AG04450 (cell line): Measurements from ENCODE around the gene EVX1. TPM values are rescaled to one million over a fixed set of nuclear protein-coding genes. Genes with fewer than 3 reads are reported as not detected.

Experiments
- CTCF ChIA-PET: fragments of 300-600, 350-600 bp; formaldehyde crosslinking; extraction: SDS; loops from one replicate; lab custom pipeline; 2022; ENCODE audit warnings: antibody characterized with exemption, inconsistent platforms; lab: Charles Lee
- POLR2A ChIA-PET: fragments of 350-600 bp; formaldehyde crosslinking; extraction: SDS; loops from one replicate; lab custom pipeline; 2021; ENCODE audit warnings: antibody characterized with exemption, inconsistent platforms; lab: Yijun Ruan, JAX
- DNase-seq: peaks from one replicate; pipeline ENCODE4 v3.0.0-alpha.2; 2011; ENCODE audit warnings: low read depth, low spot score
- H3K27ac ChIP-seq: one replicate; pipeline ENCODE4 v1.5.1; 2012; ENCODE audit warnings: low read depth, low read length, control low read depth
- H3K27me3 ChIP-seq: one replicate; pipeline ENCODE4 v1.6.0; 2012; ENCODE audit warnings: low read length; ENCODE audit not compliant: control insufficient read depth, insufficient read depth
- H3K4me3 ChIP-seq: 2 replicates; pipeline ENCODE4 v1.5.1; 2011; ENCODE audit warnings: mild to moderate bottlenecking, low read depth, low read length, control low read depth
- H3K9me3 ChIP-seq: 2 replicates; pipeline ENCODE4 v1.5.1; 2012; ENCODE audit warnings: low read length; ENCODE audit not compliant: control insufficient read depth, insufficient read depth
- polyA plus RNA-seq: library from polyadenylated mRNA; depleted of rRNA; stranded (reverse); fragments of >200 nt; gene quantifications from 2 replicates; pipeline ENCODE4 v1.2.3, GENCODE V29; 2011
- TF ChIP-seq, protein P1 (sequence below): IDR thresholded peaks from 2 replicates; pipeline ENCODE4 v1.5.1; 2011; ENCODE audit warnings: low read depth, low read length, control low read depth, inconsistent platforms

The EVX1 gene
- polyA plus RNA-seq, 1 experiment = not detected

DNA sequence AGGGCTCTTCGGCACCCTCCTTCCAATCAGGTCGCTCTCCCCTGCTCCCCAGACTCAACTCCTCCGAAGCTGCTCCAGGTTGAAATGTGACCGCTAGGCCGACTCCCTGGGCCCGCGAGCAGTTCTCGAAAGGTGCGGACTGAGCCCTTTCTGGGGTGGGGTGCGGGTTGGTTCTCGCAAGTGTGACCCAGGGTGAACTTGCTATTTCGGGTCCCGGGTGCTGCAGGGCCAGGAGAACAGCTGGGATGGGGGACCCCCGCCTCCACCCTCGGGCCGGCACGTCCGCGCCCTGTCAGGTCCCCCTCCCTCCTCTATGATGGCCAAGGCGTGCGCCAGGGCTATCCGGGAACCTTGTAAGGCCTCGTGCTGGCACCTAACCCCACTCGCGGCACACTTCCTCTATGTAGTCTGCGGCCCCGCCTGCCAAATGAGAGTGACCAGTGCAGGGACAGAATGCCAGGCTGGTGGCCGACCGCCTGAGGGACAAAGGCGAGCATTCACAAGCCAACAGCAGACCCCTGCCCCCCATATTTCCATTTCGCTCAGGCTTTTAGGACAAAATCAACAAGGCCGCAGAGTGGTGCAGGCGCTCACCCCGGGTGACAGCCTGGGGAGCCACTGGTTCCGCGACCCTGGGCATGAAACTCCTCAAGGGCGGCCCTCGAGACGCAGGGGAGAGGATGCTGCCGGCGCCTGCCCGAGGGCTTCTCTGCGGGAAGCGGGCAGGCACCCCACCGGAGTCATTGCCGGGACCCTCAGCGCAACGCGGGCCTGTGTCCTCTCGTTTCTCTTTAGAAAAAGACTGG lies 29.0 kb upstream of the EVX1 start:
- TF ChIP-seq, protein P1, sequence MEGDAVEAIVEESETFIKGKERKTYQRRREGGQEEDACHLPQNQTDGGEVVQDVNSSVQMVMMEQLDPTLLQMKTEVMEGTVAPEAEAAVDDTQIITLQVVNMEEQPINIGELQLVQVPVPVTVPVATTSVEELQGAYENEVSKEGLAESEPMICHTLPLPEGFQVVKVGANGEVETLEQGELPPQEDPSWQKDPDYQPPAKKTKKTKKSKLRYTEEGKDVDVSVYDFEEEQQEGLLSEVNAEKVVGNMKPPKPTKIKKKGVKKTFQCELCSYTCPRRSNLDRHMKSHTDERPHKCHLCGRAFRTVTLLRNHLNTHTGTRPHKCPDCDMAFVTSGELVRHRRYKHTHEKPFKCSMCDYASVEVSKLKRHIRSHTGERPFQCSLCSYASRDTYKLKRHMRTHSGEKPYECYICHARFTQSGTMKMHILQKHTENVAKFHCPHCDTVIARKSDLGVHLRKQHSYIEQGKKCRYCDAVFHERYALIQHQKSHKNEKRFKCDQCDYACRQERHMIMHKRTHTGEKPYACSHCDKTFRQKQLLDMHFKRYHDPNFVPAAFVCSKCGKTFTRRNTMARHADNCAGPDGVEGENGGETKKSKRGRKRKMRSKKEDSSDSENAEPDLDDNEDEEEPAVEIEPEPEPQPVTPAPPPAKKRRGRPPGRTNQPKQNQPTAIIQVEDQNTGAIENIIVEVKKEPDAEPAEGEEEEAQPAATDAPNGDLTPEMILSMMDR = no peak
- ChIA-PET CTCF (interaction anchor here (0.6 kb wide), 1 partner anchor 34 kb away, joined by 3 read pairs; no protein-coding TSS in a partner anchor), POLR2A (no interaction called here)
- H3K27ac ChIP-seq = no peak overlapping the region
- peaks cover 9% of the 10 kb centered on the region; the same call in 1 of the 2 replicates for H3K9me3 ChIP-seq
- DNase-seq = no peak
- peaks cover 89% of the 10 kb centered on the region for H3K27me3 ChIP-seq
- no peak overlapping the region for H3K4me3 ChIP-seq

DNA sequence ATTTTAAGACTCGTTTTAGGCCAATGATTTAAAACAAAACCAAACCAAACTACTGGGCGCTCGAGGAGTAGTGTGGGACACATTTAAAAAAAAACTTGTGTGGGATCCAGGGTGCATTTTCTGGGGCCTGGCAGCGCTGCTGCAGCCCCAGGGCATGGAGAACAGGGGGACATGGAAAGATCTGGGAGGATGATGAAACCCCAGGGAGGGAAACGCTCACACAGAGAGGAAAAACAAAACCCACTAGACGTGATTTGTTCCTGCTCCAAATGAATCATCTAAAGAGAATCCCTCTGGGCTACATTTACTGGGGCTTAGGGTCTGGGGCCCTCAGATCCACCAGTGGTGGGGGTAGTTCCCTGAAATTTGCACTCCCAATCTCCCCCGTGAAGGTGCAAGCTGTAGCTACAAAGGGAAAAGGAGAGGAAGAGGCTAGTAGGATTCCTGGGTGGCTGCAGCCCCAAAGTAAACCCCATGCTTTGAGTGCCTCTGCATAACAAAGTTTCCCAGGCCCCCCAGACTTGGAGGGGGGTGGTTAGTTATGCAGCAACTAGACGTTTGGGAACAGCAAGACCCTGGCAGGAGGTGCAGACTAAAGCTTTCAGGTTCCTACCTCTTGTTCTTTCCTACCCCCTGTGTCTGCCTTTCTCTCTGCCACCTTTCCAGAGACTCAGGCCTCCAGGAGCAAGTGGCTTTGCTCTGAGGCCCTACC lies 28.2 kb upstream of the EVX1 start:
- H3K27me3 ChIP-seq = peaks cover 87% of the 10 kb centered on the region
- ChIA-PET POLR2A (no interaction called here), CTCF (interaction anchor here (0.6 kb wide), 1 partner anchor 34 kb away, joined by 3 read pairs; no protein-coding TSS in a partner anchor)
- H3K27ac ChIP-seq = no peak overlapping the region
- no peak for DNase-seq
- TF ChIP-seq, protein P1 = no peak
- no peak overlapping the region for H3K4me3 ChIP-seq
- H3K9me3 ChIP-seq = peaks cover 9% of the 10 kb centered on the region; the same call in 1 of the 2 replicates

DNA sequence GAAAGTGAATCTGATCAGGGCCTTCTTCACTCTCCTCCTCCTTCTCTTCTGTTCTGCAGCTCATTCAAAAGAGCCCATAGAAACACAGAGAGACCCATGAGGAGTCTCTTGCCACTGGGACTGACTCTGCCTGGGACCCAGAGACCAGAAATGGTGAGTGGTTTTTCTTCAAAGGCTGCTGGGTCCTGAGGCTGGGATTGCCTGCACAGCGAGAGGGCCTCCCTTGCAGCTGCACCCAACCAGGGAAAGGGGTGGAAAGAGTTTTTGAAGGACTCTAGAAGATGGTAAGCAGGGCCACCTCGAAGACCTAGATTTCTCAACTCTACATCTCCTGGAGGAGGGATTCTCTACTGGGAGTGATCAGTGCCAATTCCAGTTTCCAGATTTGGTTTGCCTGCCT lies 27.2 kb upstream of the EVX1 start:
- peaks cover 9% of the 10 kb centered on the region; the same call in 1 of the 2 replicates for H3K9me3 ChIP-seq
- TF ChIP-seq, protein P1 = no peak
- CTCF ChIA-PET = interaction anchor here (1.7 kb wide), 1 partner anchor 19 kb away, joined by 3 read pairs; no protein-coding TSS in a partner anchor
- no peak overlapping the region for H3K27ac ChIP-seq
- POLR2A ChIA-PET = no interaction called here
- H3K27me3 ChIP-seq = peaks cover 86% of the 10 kb centered on the region
- DNase-seq = no peak
- H3K4me3 ChIP-seq = no peak overlapping the region

DNA sequence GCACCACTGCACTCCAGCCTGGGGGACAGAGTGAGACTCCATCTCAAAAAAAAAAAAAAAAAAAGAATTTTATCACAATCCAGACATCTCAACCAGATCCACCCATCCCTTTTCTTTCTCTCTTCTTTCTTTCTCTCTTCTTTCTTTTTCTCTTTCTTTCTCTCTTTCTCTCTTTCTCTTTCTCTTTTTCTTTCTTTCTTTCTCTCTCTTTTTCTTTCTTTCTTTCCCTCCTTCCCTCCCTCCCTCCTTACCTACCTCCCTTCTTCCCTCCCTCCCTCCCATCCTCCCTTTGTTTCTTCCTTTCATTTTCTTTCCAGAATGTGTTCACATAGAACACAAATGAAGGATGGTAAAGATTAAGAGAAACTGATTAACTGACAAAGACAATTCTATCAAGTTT lies 24.7 kb upstream of the EVX1 start:
- no peak for DNase-seq
- H3K27ac ChIP-seq = no peak overlapping the region
- H3K27me3 ChIP-seq = peaks cover 84% of the 10 kb centered on the region
- TF ChIP-seq, protein P1 = no peak
- no peak overlapping the region for H3K4me3 ChIP-seq
- ChIA-PET POLR2A (no interaction called here), CTCF (interaction anchor here (0.7 kb wide), 1 partner anchor 169 kb away, joined by 4 read pairs; no protein-coding TSS in a partner anchor)
- peaks cover 9% of the 10 kb centered on the region; the same call in 1 of the 2 replicates for H3K9me3 ChIP-seq
